Measurements from ENCODE around the gene ZNF558.

ZNF558 gene

GRCh38 chr19:8832132-8833021, at the start of gene ZNF558, which contains the start of gene MBD3L1:
ZNF558 (minus strand) TSS chr19:8832304; CDS start chr19:8822659, 9,645 bp downstream.
MBD3L1 (plus strand) TSS chr19:8832377; CDS start chr19:8842679, 10,302 bp downstream.
- Histone ChIP-seq H3K79me2 (peaks cover 3% of the 10 kb centered on the region), H3K4me2 (ENCODE audit: low read length) (peak within 1 kb of the TSS; percentile 86), H3K9me3 (ENCODE audit: control insufficient read depth, low read length) (no peaks in the 10 kb centered on the region), H3K4me3 (ENCODE audit: low read depth, low read length) (peak within 1 kb of the TSS; percentile 88), H3K9ac (peak within 1 kb of the TSS; percentile 59), H3K36me3 (ENCODE audit: control insufficient read depth, insufficient read depth, low read length) (no peaks in the 10 kb centered on the region), H3K4me1 (no peaks in the 10 kb centered on the region), H2AFZ (peak within 1 kb of the TSS; percentile 94), H3K27me3 (ENCODE audit: control insufficient read depth, insufficient read depth, low read length) (no peaks in the 10 kb centered on the region), H3K27ac (peak within 1 kb of the TSS; percentile 97)
- peak; percentile 64 for TF ChIP-seq CTCF (IDR thresholded peaks at IDR 0.05)

GRCh38 chr19:8881512-8881911, 49.4 kb upstream of the ZNF558 start:
- Histone ChIP-seq H3K79me2 (no peaks in the 10 kb centered on the region), H3K27ac (no peak overlapping the region), H3K4me3 (ENCODE audit: low read depth, low read length) (no peak overlapping the region), H3K4me1 (no peaks in the 10 kb centered on the region), H3K36me3 (ENCODE audit: control insufficient read depth, insufficient read depth, low read length) (no peaks in the 10 kb centered on the region), H3K9ac (no peak overlapping the region), H2AFZ (no peak overlapping the region), H3K9me3 (ENCODE audit: control insufficient read depth, low read length) (no peaks in the 10 kb centered on the region), H3K27me3 (ENCODE audit: control insufficient read depth, insufficient read depth, low read length) (no peaks in the 10 kb centered on the region), H3K4me2 (ENCODE audit: low read length) (no peak overlapping the region)
- no peak for TF ChIP-seq CTCF (IDR thresholded peaks at IDR 0.05)

GRCh38 chr19:8880868-8881488, 48.9 kb upstream of the ZNF558 start:
- no peaks in the 10 kb centered on the region for H3K79me2 ChIP-seq
- H3K9ac ChIP-seq: no peak overlapping the region
- no peaks in the 10 kb centered on the region for H3K9me3 ChIP-seq (ENCODE audit: control insufficient read depth, low read length)
- no peaks in the 10 kb centered on the region for H3K4me1 ChIP-seq
- no peaks in the 10 kb centered on the region for H3K36me3 ChIP-seq (ENCODE audit: control insufficient read depth, insufficient read depth, low read length)
- H3K4me2 ChIP-seq (ENCODE audit: low read length): no peak overlapping the region
- no peak for TF ChIP-seq CTCF (IDR thresholded peaks at IDR 0.05)
- H3K27ac ChIP-seq: no peak overlapping the region
- no peaks in the 10 kb centered on the region for H3K27me3 ChIP-seq (ENCODE audit: control insufficient read depth, insufficient read depth, low read length)
- no peak overlapping the region for H2AFZ ChIP-seq
- no peak overlapping the region for H3K4me3 ChIP-seq (ENCODE audit: low read depth, low read length)

- no peaks in the 10 kb centered on the region for H3K36me3 ChIP-seq (ENCODE audit: control insufficient read depth, insufficient read depth, low read length)
- no peak overlapping the region for H3K9ac ChIP-seq
- no peak overlapping the region for H2AFZ ChIP-seq
- no peaks in the 10 kb centered on the region for H3K9me3 ChIP-seq (ENCODE audit: control insufficient read depth, low read length)
- no peak for TF ChIP-seq CTCF (IDR thresholded peaks at IDR 0.05)
- no peak overlapping the region for H3K4me3 ChIP-seq (ENCODE audit: low read depth, low read length)
- no peak overlapping the region for H3K27ac ChIP-seq
- H3K4me1 ChIP-seq: no peaks in the 10 kb centered on the region
- no peaks in the 10 kb centered on the region for H3K27me3 ChIP-seq (ENCODE audit: control insufficient read depth, insufficient read depth, low read length)
- no peak overlapping the region for H3K4me2 ChIP-seq (ENCODE audit: low read length)
- H3K79me2 ChIP-seq: no peaks in the 10 kb centered on the region
These were observed 46.0 kb upstream of the ZNF558 start for GRCh38 chr19:8877854-8878705.
